Measurements from ENCODE around the gene SIRPB2.
"Not testable (repeated sequence)": the region's sequence is repeated elsewhere in the genome, so short reads cannot be mapped to it uniquely, and the experiment has no call there.

The SIRPB2 gene

DNA sequence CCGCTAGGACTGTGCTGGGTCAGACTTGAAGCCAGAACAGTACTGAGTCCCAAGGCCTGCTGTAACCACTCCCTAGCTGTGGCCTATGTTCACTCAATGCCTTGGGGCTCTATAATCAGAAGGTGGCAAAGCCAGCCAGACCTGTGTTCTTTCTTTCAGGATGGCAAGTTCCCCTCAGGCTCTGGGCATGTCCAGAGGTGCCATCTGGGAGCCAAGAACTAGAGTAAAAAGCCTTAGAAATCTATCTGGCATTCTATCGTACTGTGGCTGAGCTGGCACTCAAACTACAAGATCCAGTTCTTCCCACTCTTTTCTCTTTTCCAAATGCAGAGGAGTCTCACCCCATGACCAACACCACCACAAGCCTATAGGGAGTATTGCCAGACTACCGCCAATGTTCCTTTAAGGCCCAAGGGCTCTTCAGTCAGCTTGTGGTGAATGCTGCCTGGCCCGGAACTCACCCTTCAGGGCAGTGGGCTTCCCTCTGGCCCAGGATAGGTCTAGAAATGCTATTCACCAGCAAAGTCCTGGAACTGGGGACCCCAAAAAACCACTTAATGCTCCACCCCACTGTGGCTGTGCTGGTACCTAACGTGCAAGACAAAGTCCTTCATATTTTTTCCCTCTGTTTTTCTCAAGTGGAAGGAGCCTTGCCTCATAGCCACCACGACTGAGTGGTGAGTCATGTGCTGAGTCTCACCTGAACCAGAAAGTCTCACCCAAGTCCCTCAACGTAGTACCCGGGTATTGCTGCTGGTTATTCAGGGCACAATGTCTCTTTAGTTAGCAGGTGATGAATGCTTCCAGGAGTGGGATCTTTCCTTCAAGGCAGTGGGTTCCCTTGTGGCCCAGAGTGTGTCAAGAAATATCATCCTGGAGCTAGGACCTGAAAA lies 8.6 kb upstream of the SIRPB2 start:
- no peak for DNase-seq (ENCODE audit: low read depth in 3 of 3, low spot score in 1 of 3)

DNA sequence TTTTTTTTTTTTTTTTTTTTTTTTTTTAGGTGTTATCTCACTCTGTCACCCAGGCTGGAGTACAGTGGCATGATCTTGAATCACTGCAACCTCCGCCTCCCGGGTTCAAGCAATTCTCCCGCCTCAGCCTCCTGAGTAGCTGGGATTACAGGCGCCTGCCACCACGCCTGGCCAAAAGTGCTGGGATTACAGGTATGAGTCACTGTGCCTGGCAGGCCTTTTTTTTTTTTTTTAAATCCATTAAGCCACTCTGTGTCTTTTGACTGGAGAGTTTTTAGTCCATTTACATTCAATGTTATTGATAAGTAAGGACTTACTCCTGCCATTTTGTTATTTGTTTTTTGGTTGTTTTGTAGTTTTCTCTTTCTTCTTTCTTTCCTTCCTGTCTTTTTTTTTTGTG lies 6.2 kb upstream of the SIRPB2 start:
- not testable (repeated sequence) for DNase-seq (ENCODE audit: low read depth in 3 of 3, low spot score in 1 of 3)

DNA sequence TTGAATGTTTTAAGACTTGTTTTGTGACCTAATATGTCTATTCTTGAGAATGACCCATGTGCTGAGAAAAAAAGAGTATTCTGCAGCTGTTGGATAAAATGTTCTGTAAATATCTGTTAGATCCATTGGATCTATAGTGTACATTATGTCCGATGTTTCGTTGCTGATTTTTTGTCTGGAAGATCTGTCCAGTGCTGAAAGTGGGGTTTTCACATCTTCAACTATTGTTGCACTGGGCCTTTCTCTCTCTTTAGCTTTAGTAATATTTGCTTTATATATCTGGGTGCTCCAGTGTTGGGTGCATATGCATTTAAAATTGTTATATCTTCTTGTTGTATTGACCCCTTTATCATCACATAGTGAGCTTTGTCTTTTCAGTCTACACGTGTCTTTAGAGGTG lies 5.7 kb upstream of the SIRPB2 start:
- DNase-seq (ENCODE audit: low read depth in 3 of 3, low spot score in 1 of 3), result no peak

GRCh38 chr20:1494436-1494835 lies 3.2 kb upstream of the SIRPB2 start:
- DNase-seq (ENCODE audit: low read depth in 3 of 3, low spot score in 1 of 3), result no peak

GRCh38 chr20:1493536-1493935 lies 2.3 kb upstream of the SIRPB2 start:
- no peak for DNase-seq (ENCODE audit: low read depth in 3 of 3, low spot score in 1 of 3)

- no peak for DNase-seq (ENCODE audit: low read depth in 3 of 3, low spot score in 1 of 3)
These were observed 831 bp upstream of the SIRPB2 start for GRCh38 chr20:1491860-1492642.

- no peak for DNase-seq (ENCODE audit: low read depth in 3 of 3, low spot score in 1 of 3)
These were observed 501 bp downstream of the SIRPB2 start for GRCh38 chr20:1490643-1491195.

DNA sequence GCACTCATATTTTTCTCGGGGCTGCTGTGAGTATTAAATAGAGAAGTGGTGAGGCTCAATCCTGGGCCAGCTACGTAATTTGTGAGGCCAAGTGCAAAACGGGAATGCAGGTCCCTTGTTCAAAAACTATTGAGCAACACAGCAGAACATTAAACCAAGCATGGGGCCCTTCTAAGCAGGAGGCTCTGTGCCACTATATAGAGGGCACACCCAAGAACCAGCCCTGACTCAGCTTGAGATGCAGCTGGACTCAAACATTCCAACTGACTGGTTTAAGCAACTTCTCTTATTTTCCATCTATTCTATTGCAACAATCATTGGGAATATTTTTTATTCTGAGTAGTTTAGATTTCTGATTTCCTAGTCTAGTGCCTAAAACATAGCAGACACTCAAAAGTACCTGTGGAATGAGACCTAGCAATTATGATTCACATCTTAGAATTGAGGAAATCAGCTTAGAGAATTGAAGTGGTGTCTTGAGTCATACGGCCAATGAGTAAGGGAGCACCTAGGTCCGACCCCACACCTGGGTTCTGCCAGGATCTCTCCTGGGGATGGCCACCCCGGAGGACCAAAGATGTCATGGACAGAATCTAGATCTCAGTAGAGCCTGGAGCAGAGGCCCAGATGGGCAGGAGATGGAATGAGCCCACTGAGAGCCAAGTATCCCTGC lies 1.3 kb downstream of the SIRPB2 start:
- no peak for DNase-seq (ENCODE audit: low read depth in 3 of 3, low spot score in 1 of 3)

DNA sequence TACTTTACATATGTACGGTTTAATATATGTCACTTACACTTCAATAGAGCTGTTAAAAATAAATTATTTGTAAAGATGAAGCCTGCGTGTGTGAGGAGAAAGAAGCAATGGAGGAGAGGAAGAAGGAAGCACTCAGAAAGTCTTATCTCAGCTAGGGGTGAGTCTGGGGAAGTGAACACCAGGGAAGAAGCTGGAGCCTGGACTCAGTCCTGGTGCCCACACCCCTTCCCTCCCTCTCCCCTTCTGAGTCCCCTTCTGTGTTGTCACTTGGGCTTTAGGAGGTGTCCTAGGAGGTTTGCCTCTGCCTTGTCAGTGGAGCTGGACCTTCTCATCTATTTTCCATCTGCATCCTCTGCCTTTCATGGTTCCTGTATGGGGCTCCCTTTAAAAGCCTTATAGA lies 1.9 kb downstream of the SIRPB2 start:
- no peak for DNase-seq (ENCODE audit: low read depth in 3 of 3, low spot score in 1 of 3)

GRCh38 chr20:1486566-1486965 lies 4.7 kb downstream of the SIRPB2 start:
- no peak for DNase-seq (ENCODE audit: low read depth in 3 of 3, low spot score in 1 of 3)

DNA sequence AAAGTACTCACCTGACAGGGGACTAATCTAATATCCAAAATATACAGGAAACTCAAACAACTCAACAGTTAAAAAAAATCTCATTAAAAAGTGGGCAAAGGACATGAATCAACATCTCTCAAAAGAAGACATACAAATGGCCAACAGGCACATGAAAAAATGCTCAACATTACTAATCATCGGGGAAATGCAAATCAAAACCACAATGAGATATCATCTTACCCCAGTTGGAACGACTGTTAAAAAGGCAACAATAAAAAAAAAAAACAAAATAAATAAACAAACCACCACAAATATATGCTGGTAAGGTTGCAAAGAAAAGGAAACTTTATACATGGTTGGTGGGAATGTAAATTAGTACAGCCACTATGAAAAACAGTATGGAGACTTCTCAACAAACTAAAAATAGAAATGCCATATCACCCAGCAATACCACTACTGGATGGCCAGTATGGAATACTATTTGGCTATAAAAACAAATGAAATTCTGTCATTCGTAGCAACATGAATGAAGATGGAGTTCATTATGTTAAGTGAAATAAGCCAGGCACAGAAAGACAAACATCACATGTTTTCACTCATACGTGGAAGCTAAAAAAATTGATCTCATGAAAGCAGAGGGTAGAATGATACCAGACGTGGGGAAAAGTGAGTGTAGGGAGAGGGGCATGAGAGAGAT lies 6.6 kb downstream of the SIRPB2 start:
- no peak for DNase-seq (ENCODE audit: low read depth in 3 of 3, low spot score in 1 of 3)

DNA sequence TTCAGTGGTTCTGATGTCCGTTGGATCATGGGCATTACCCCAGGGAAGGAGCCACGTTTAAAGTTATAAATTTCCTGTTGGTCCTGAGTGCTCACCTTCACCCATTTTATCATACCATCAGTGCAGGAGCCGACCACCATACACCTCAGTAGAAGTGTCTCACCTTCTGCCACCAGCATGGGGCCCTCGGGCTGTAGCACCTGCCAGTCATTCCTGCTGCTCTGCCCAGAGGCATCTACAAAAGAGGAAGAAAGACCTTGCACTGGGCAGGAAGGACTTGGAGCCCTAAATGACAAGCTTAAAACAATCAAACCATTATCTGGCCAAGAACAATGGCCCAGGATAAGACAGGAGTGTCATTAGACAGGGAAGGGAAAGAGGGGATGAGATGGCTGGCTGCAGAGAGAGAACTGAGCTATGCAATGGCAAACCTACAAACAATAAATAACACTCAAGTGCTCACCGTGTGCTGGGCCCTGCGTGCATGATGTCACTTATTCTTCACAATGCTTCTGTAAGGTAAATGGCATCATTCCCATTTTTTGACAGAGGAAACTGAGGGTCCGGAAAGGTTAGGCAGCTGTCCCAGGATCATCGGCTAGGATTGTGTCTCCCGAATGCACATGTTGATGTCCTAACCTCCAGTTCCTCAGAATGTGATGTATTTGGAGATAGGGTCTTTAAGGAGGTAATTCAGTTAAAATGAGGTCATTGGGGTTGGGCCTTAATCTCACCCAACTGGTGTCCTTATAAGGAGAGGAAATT lies 11.2 kb downstream of the SIRPB2 start:
- DNase-seq (ENCODE audit: low read depth in 3 of 3, low spot score in 1 of 3), result no peak

- DNase-seq (ENCODE audit: low read depth in 3 of 3, low spot score in 1 of 3), result no peak
These were observed 12.7 kb downstream of the SIRPB2 start for GRCh38 chr20:1478566-1478965.

DNA sequence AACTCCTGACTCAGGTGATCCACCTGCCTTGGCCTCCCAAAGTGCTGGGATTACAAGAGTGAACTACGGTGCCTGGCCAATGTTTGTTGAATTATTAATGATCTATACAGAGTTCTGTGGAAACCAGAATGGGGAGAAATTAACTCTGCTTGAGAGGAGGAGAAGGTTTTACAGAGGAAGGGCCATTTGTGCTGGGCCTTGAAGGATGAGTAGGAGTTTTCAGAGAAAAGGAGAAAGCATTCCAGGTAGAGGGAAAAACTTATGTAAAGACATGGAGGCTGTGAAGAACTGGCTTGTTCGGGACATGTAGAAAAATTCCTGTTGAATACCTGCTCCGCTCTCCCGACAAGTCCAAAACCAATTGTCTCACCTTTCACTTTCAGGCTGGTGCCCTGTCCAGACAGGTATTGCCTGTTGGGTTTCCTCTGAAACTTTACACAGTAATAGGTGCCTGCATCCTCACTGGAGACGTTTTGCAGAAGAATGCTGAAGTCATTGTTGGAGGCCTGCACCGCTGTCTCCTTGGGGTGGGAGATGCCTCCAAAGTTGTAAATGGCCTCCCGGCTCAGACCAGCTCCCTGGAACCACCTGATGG lies 13.2 kb downstream of the SIRPB2 start:
- DNase-seq (ENCODE audit: low read depth in 3 of 3, low spot score in 1 of 3), result no peak

- no peak for DNase-seq (ENCODE audit: low read depth in 3 of 3, low spot score in 1 of 3)
These were observed 16.2 kb downstream of the SIRPB2 start for GRCh38 chr20:1474817-1475603.

DNA sequence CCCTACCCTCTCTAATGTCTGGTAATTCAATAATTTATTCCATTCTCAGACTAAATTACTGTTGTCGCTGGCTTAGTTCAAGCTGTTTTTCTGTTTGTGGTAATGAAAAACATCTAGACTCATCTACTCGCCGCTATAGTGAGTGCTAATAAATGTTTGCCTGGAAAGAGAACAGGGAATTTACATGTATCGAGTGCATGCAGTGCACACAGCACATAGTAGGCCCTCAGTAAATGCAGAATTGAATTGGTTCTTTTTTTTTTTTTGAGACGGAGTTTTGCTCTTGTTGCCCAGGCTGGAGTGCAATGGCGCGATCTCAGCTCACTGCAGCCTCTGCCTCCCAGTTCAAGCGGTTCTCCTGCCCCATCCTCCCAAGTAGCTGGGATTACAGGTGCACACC lies 16.9 kb downstream of the SIRPB2 start:
- DNase-seq (ENCODE audit: low read depth in 3 of 3, low spot score in 1 of 3), result no peak

- DNase-seq (ENCODE audit: low read depth in 3 of 3, low spot score in 1 of 3), result no peak
These were observed 17.7 kb downstream of the SIRPB2 start for GRCh38 chr20:1473246-1474220.
